ENCODE data around the gene KIF16B. TPM values are rescaled to one million over a fixed set of nuclear protein-coding genes. Genes with fewer than 3 reads are reported as not detected.

Gene KIF16B
- total and polyA plus RNA-seq, 4 donors = 5.9 to 20.3 (median 9.6) TPM

DNA sequence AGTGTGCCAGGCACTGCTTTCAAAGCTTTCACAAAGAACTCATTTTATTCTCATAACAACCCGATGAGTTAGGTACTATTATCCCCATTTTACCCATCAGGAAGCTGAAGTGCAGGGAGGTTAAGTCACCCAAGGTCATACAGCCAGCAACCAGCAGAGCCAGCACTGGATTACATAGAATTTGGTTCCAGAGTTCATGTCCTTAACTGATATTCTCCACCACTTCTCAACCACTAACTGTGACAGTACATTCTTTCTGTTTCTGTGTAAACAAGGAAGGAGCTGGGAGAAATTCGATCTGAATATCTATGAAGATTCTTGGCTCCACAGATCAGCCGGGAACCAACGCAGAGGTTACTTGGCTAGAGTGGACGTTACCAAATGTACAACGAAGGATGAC lies 98.0 kb downstream of the KIF16B start:
- Histone ChIP-seq H3K27ac (ENCODE audit: low read depth in 1 of 2, low read length in 1 of 2) (no peak overlapping the region), H3K4me1 (ENCODE audit: control insufficient read depth in 5 of 5, insufficient read depth in 5 of 5, low read length in 5 of 5) (peaks cover 0 to 14% (median 0%) of the 10 kb centered on the region in 5 donors), H3K4me3 (no peak overlapping the region), H3K27me3 (ENCODE audit: control insufficient read depth in 3 of 3, insufficient read depth in 3 of 3, low read length in 2 of 3) (no peaks in the 10 kb centered on the region), H3K36me3 (ENCODE audit: control insufficient read depth in 4 of 4, insufficient read depth in 4 of 4, low read length in 4 of 4) (peaks cover 0 to 8% (median under 1%) of the 10 kb centered on the region in 4 donors), H3K9ac (ENCODE audit: insufficient read depth in 1 of 2, low read length in 2 of 2) (no peak overlapping the region), H3K9me3 (ENCODE audit: control insufficient read depth in 4 of 4, insufficient read depth in 3 of 4, low read length in 3 of 4) (no peaks in the 10 kb centered on the region)
- 67 to 83% methylated on average over 6 of the region's 6 CpGs for WGBS, 2 donors
- peak in 2 of 3 donors; percentile 24 to 31 for DNase-seq
- TF ChIP-seq, protein P1, sequence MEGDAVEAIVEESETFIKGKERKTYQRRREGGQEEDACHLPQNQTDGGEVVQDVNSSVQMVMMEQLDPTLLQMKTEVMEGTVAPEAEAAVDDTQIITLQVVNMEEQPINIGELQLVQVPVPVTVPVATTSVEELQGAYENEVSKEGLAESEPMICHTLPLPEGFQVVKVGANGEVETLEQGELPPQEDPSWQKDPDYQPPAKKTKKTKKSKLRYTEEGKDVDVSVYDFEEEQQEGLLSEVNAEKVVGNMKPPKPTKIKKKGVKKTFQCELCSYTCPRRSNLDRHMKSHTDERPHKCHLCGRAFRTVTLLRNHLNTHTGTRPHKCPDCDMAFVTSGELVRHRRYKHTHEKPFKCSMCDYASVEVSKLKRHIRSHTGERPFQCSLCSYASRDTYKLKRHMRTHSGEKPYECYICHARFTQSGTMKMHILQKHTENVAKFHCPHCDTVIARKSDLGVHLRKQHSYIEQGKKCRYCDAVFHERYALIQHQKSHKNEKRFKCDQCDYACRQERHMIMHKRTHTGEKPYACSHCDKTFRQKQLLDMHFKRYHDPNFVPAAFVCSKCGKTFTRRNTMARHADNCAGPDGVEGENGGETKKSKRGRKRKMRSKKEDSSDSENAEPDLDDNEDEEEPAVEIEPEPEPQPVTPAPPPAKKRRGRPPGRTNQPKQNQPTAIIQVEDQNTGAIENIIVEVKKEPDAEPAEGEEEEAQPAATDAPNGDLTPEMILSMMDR (IDR thresholded peaks at IDR 0.05; ENCODE audit: control extremely low read depth, extremely low read depth) = no peak
- ATAC-seq (ENCODE audit: insufficient read depth, low FRiP score) = no peak

DNA sequence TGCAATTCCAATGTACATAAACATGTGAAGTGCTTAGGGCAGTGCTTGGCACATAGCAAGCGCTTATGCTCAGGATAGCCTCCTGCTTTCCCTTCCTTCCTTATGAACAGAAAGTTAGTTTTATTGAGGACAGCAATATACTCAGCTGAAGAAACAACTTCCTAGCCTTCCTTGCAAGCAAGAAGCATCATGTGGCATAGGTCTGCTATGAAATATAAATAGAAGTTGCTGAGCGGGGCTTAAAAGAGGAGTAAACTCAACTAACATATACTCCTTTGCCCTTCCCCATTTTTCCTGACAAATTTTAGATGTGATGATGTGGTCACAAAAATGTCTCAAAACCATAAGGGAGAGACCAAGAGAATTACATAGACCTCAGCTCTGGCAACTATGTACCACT lies 98.9 kb downstream of the KIF16B start:
- Histone ChIP-seq H3K9ac (ENCODE audit: insufficient read depth in 1 of 2, low read length in 2 of 2) (no peak overlapping the region), H3K9me3 (ENCODE audit: control insufficient read depth in 4 of 4, insufficient read depth in 3 of 4, low read length in 3 of 4) (no peaks in the 10 kb centered on the region), H3K27me3 (ENCODE audit: control insufficient read depth in 3 of 3, insufficient read depth in 3 of 3, low read length in 2 of 3) (no peaks in the 10 kb centered on the region), H3K36me3 (ENCODE audit: control insufficient read depth in 4 of 4, insufficient read depth in 4 of 4, low read length in 4 of 4) (peaks cover 0 to 10% (median under 1%) of the 10 kb centered on the region in 4 donors), H3K27ac (ENCODE audit: low read depth in 1 of 2, low read length in 1 of 2) (no peak overlapping the region), H3K4me1 (ENCODE audit: control insufficient read depth in 5 of 5, insufficient read depth in 5 of 5, low read length in 5 of 5) (peaks cover 0 to 14% (median 0%) of the 10 kb centered on the region in 5 donors), H3K4me3 (no peak overlapping the region)
- TF ChIP-seq, protein P1 (IDR thresholded peaks at IDR 0.05; ENCODE audit: control extremely low read depth, extremely low read depth) = no peak
- no peak for ATAC-seq (ENCODE audit: insufficient read depth, low FRiP score)
- DNase-seq = no peak
- WGBS, 2 donors = 92 to 99% methylated on average over 2 of the region's 2 CpGs

DNA sequence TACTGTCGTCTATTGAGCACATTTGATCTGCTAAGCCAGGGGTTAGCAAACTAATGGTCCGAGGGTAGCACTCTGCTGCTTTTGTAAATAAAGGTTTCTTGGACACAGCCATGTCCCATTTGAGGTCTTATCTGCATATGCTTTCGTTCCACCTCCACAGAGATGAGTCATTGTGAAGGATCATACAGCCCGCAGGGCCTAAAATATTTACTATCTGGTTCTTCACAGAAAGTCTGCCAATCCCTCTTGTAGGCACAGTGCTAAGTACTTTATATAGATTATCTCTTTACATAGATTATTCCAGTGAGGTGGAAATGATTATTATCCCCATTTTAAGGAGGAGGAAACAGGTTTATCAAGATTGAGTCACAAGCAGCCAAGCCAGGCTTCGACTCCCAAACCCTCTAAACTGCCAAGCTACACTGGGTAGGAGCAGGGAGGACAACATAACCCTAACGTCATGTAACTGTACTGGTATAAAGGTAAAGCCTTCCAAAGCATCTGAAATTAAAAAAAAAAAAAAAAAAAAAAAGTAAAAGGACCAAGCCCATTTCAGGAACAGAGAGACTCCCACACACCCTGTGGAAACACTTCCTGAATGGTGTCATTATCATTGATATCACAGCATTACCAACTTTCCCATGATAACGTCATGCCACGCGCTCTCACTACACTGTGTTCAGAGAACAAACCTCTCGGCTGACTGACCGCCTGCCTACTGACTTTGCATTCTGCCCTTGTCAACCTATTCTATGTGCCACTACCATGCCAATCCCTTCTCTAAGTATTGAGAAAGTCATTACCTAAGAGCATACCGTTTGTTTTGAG lies 101.0 kb downstream of the KIF16B start:
- Histone ChIP-seq H3K9ac (ENCODE audit: insufficient read depth in 1 of 2, low read length in 2 of 2) (no peak overlapping the region), H3K4me1 (ENCODE audit: control insufficient read depth in 5 of 5, insufficient read depth in 5 of 5, low read length in 5 of 5) (peaks cover 0 to 14% (median 0%) of the 10 kb centered on the region in 5 donors), H3K9me3 (ENCODE audit: control insufficient read depth in 4 of 4, insufficient read depth in 3 of 4, low read length in 3 of 4) (no peaks in the 10 kb centered on the region), H3K27me3 (ENCODE audit: control insufficient read depth in 3 of 3, insufficient read depth in 3 of 3, low read length in 2 of 3) (no peaks in the 10 kb centered on the region), H3K4me3 (no peak overlapping the region), H3K36me3 (ENCODE audit: control insufficient read depth in 4 of 4, insufficient read depth in 4 of 4, low read length in 4 of 4) (peaks cover 0 to 4% (median under 1%) of the 10 kb centered on the region in 4 donors), H3K27ac (ENCODE audit: low read depth in 1 of 2, low read length in 1 of 2) (no peak overlapping the region)
- 78 to 81% methylated on average over 12 of the region's 12 CpGs for WGBS, 2 donors
- DNase-seq (no peak), ATAC-seq (ENCODE audit: insufficient read depth, low FRiP score) (no peak)
- TF ChIP-seq, protein P1 (IDR thresholded peaks at IDR 0.05; ENCODE audit: control extremely low read depth, extremely low read depth) = no peak
